Endothelial cell of hepatic sinusoid (primary cell): ENCODE data around the gene GTF2IRD1.
"Not testable (repeated sequence)": the region's sequence is repeated elsewhere in the genome, so short reads cannot be mapped to it uniquely, and the experiment has no call there.

Experiments used
- in situ Hi-C: cut with HindIII; loops from 2 replicates; pipeline ENCODE4 v1.10.0; 2017; ENCODE audit warnings: low sequenced_read_pairs

Gene GTF2IRD1

GRCh38 chr7:74428023-74428422 is 25.7 kb upstream of the GTF2IRD1 start:
- in situ Hi-C loops = no loop called here

GRCh38 chr7:74429153-74429747 is 24.5 kb upstream of the GTF2IRD1 start:
- in situ Hi-C loops = no loop called here

- in situ Hi-C loops = not testable (repeated sequence)
Measured at GRCh38 chr7:74430409-74430808, 23.3 kb upstream of the GTF2IRD1 start.

DNA sequence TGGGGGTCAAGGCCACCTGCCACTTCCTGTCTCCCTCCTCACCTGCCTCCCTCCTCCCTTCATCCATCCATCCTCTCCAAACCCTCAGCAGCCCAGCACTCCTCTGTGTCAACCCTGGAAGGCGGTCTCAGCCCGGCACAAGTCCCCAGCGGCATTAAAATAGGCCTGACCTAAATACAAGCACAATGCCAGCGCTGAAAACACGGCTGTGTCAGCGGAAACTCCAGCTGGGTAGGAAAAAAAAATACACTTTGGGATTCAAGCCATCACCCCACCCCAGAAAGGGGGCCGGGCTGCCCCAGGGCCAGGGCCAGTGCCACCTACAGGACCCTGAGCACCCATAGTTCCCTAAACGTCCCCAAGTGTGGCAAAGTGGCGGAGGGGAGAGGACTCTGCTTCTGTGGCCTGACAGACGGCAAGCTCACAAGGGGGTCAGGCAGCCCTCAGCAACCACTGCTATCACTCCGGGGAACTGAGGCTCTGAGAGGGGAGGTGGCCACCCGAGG is 22.7 kb upstream of the GTF2IRD1 start:
- in situ Hi-C loops = no loop called here

DNA sequence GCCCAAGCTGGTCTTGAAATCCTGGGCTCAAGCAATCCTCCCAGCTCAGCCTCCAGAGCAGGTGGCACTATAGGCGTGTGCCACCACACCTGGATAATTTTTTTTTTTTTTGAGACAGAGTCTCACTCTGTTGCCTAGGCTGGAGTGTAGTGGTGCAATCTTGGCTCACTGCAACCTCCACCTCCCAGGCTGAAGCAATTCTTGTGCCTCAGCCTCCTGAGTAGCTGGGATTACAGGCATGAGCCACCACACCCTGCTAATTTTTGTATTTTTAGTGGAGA is 16.5 kb upstream of the GTF2IRD1 start:
- in situ Hi-C loops = not testable (repeated sequence)

GRCh38 chr7:74438327-74438726 is 15.4 kb upstream of the GTF2IRD1 start:
- in situ Hi-C loops = no loop called here

DNA sequence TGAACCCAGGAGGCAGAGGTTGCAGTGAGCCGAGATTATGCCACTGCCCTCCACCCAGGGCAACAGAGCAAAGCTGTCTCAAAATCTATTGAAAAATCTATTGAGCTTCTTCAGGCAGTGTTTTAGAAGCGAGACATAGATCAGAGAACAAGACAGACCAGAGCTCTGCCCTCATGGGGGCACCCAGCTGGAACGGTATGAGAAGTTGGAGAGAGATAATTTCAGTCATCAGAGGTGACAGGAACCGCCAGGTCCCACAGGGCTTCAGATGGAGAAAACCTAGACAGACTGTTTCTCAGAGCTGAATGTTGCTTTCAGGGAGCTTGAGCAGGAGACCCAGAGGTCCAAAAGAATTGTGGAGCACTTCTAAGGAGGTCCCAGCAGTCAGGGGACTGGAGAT is 14.2 kb upstream of the GTF2IRD1 start:
- in situ Hi-C loops = no loop called here

DNA sequence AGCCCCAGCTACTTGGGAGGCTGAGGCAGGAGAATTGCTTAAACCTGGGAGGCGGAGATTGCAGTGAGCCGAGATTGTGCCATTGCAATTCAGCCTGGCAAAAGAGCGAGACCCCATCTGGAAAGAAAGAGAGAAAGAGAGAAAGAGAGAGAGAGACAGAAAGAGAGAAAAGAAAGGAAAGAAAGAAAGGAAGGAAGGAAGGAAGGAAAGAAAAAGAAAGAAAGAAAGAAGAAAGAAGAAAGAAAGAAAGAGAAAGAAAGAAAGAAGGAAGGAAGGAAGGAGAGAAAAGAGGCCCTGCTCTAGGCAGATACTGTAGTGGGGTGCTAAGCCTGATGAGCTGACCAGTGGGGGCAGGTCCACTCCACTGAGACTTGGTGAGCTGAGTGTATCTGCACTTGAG is 13.6 kb upstream of the GTF2IRD1 start:
- in situ Hi-C loops = not testable (repeated sequence)

- in situ Hi-C loops = no loop called here
Measured at GRCh38 chr7:74441801-74442200, 11.9 kb upstream of the GTF2IRD1 start.

GRCh38 chr7:74443543-74444247 is 10.0 kb upstream of the GTF2IRD1 start:
- in situ Hi-C loops = no loop called here

DNA sequence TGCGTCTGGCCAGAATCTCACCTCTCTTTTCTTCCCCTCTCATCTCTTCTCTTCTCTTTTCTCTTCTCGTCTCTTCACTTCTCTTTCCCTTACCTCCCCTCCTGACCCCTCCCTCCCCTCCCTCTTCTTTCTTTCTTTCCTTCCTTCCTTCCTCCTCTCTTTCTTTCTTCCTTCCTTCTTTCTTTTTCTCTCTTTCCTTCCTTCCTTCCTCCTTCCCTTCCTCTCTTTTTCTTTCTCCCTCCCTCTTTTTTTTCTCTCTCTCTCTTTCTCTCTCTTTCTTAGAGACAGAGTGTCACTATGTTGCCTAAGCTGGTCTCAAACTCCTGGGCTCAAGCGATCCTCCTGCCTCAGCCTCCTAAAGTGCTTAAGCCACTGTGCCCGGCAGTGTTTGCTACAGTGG is 4.6 kb upstream of the GTF2IRD1 start:
- in situ Hi-C loops = loop anchor here (5.0 kb wide), 1 partner anchor 58 kb away; no protein-coding TSS in a partner anchor

DNA sequence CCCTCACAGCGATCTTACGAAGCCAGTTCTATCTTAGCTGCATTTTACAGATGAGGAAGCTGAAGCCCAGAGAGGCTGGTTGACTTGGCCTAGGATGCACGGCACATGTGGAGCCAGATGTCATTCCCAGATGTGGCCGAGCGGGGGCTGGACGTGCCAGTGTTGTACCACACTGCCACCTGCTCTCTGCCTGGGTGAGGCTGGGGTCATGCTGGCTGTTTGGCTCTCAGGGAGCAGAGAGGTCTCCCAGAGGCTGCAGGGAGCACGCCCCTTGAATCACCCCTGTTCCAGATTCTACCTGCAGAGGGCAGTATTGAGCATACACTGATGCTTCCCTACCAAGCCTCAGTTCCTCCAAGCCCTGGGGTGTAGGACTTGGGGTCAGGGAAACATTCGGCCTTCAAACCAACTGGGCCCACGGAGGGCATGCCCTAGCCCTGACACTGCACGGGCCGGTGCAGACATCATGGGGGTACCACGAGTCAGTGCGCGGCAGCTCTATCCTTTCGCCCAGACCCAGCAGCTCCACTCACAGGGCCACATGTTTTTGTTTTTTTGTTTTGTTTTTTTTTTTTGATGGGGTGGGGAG is 3.8 kb upstream of the GTF2IRD1 start:
- in situ Hi-C loops = loop anchor here (5.0 kb wide), 1 partner anchor 57 kb away; no protein-coding TSS in a partner anchor

DNA sequence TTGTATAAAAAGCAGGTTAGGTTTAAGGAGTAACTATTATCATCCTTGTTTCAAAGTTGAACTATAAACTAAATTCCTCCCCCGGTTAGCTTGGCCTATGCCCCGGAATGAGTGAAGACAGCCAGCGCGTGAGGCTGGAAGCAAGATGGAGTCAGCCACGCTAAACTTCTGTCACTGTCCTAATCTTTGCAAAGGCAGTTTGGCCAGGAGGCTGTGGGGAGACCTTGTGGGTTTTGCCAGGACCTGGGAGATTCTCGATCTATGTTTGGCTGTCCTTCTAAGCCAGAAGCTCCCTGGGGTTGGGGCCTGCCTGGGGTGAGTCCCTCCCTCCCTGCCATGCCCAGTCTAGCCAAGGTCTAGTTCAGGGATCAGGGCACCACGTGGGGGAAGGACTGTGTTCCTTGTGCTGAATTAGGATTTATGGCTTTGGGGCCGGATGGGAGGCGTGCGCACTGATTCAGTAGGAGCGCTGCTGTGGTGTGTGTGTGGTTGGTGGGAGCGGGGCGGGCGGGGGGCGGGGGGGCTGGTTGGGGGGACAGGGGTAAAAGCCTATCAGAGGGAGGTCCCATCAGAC is 871 bp upstream of the GTF2IRD1 start:
- in situ Hi-C loops = no loop called here

DNA sequence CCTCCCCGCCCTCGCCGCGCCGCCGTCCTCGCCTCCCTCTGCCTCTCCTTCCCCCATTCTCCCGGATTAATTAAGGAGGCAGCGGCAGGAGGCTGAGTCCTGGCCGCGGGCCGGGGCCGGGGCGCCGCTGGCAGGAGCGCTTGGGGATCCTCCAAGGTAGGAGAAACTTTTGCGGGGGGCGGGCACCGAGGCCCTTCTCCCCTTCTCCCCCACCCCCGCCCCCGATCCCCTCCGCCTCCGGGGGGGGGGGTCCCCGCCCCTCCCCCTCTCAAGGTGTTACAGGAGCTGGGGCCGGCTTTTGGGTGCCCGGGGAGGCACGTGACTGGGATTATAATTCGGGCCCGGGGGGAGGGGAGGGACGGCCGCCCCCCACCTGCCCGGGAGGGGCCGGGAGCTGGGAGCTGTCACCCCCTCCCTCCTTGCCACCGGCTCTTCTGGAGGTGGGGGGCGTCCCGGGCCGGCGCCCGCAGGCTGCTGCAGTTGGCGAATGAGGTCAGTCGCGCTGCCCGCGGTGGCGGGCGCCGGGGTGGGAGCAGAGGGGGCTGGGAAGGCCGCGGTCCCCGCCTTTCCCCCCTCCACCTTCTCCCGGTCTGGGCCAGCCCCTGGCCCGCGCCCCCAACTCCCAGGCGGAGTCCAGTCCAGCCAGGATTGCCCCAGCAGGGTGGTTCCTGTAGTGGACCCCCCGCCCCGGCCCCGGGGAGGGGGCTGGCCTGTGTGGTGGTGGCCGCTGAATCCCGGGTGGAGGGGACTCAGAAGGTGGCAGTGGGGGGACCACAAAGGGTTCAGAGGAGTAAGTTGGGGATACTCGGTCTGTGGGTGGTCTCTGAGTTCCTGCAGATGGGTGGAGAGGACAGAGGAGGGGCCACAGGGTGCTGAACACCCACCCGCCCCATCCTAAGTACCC is 567 bp downstream of the GTF2IRD1 start:
- in situ Hi-C loops = no loop called here

DNA sequence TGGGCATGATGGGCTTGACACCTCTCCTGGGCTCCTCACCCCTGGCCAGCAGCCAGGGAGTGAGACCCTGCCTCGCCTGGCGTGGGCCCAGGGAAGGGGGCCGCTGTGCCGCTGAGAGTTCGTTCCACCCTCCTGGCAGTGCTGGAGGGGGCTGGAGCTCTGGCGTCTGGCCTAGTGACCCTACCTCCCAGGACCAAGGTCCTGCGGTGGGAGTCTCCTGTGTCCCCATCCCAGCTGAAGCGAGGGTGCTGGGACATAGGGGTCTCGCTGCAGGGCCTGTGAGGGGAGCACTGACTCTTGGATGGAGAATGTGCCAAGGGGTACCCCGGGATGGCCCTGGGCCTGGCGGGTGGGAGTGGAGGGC is 1.2 kb downstream of the GTF2IRD1 start:
- in situ Hi-C loops = no loop called here

DNA sequence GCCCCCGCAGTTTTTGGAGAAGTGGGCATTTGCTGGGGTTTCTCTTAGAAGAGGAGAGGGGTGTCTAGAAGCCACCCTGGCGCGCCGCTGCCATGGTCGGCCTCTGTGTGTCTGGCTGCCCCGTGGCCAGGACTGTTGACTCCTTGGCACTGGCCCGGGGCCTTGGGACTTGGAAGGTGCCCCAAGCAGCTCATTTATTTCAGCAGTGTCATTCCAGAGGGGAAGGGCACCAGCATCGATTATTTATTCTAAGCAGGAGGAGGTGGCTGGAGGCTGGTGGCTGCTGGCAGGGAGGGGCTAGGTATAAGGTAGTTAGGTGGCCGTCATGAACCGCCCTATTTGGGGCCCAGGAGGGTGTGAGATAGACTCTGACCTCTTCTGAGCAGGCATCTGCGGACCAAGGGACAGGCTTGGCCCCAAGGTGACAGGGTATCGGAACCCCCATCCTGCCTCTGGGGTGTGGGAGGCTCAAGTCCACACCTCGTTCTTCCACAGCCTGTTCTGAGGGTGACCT is 1.6 kb downstream of the GTF2IRD1 start:
- in situ Hi-C loops = no loop called here

GRCh38 chr7:74455928-74456327 is 2.2 kb downstream of the GTF2IRD1 start:
- in situ Hi-C loops = no loop called here

GRCh38 chr7:74457007-74457406 is 3.3 kb downstream of the GTF2IRD1 start:
- in situ Hi-C loops = no loop called here

- in situ Hi-C loops = no loop called here
Measured at GRCh38 chr7:74461970-74462706, 8.4 kb downstream of the GTF2IRD1 start.

DNA sequence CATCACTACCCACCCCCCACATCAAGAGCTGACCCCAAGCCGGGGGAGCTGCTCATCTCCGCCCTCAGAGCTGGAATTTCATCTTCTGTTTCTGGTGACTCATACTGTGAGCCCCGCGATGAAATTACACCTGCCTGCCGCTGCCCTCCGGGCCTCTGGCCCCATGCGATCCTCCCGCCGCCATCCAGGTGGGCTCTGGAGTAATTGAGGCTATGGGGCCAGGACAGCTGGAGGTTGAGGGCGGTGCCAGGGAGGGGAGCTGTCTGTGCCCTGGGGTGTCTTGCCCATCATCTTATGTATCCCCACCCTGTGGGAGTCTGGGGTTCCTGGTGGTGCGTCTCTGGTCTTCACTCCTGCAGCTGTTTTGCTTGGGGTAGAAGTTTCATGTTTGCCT is 9.0 kb downstream of the GTF2IRD1 start:
- in situ Hi-C loops = no loop called here
